NB4 (cell line): Measurements from ENCODE around the gene NPLOC4.

Experiments used
- DNase-seq: peaks from one replicate; pipeline ENCODE4 v3.0.0; 2010; ENCODE audit warnings: low read depth
- H3K4me3 ChIP-seq: one replicate; pipeline ENCODE4 v1.5.1; 2011; ENCODE audit warnings: mild to moderate bottlenecking, low read depth, low read length, moderate library complexity
- CTCF ChIP-seq: IDR thresholded peaks from one replicate; pipeline ENCODE4 v1.5.1; 2012; ENCODE audit warnings: low read depth, low read length
- MAX ChIP-seq: IDR thresholded peaks from 2 replicates; pipeline ENCODE4 v1.6.1; 2011; ENCODE audit warnings: low read depth, low read length
- MYC ChIP-seq: IDR thresholded peaks from 2 replicates; pipeline ENCODE4 v1.6.1; 2011; ENCODE audit warnings: low read depth, low read length
- POLR2A ChIP-seq: IDR thresholded peaks from 2 replicates; pipeline ENCODE4 v1.6.1; 2011; ENCODE audit warnings: mild to moderate bottlenecking; ENCODE audit not compliant: insufficient read length; ENCODE audit errors: extremely low read depth

The NPLOC4 gene

DNA sequence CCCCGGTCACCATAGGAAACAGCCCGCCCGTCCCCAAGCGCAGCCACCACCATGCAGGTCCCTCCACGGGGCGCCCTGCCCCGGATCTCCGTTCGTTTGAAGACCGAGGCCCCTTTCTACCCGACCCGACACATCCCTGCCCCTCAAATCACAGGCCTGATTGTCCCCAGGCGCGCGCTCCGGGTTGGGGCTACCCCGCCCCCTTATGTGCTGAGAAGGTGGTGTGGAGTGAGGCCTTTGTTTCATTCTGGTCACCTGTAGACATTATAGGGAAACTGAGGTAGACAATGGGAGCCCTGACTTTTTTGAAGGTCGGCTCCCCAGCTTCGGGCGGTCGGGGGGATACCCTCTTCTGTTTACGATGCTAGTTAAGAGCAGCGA is 123.5 kb downstream of the NPLOC4 start:
- H3K4me3 ChIP-seq, result peak overlapping the region; percentile 38
- DNase-seq, result peak; percentile 73
- TF ChIP-seq POLR2A, result no peak

DNA sequence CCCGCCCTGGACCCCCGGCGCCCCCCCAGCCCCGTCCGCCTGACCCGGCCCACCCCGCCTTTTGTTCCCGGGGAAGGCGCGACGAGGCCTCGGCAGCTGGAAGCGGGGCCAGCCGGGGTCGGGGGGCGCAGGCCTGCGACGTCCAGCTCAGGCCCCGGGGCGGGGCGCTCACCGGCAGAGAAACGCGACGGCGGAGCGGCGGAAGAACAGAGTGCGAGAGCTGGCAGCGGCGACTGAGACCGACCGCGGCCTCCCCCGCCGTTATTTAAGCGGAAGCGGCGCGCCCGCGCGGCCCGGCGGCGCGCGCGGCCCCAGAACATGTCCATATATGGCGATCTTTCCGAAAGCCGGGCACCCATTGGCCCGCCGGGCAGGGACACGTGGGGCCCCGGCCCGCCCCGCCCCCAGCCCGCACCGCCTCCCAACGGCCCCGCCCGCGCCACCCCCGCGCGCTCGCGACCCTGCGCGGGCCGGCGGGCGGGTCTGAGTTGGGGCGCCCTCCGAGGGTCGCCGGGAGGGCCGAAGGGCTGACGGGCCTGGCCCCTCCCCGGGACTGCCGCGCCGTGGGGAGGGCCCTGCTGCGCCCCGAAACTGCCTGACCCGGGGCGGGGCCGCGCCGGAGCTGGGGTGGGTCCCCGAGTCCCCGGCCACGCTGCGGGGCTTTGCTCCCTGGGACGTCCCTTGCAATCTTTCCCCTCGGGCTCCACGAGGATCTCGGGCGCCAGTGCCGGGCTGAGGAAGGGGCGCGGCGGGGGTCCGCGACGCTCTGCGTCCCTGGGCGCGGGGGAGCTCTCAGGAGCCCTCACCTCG is 124.1 kb downstream of the NPLOC4 start, which contains the start of gene ACTG1:
Gene ACTG1 (minus strand): TSS at position 238 of the 810 bp plus-strand sequence. CDS start 445 bp downstream, outside the sequence.
- H3K4me3 ChIP-seq, result peak within 1 kb of the TSS; percentile 69
- peak; percentile 96 for TF ChIP-seq POLR2A
- 0 out of 2 replicates have a peak, but pooled peaks have one; percentile 25 for TF ChIP-seq MAX
- TF ChIP-seq CTCF, result no peak
- DNase-seq, result peak; percentile 89

GRCh38 chr17:81511804-81512561 is 124.9 kb downstream of the NPLOC4 start:
- DNase-seq, result peak; percentile 38
- no peak for TF ChIP-seq POLR2A
- no peak for TF ChIP-seq MAX
- no peak for TF ChIP-seq MYC
- no peak for TF ChIP-seq CTCF
- peak overlapping the region; percentile 69 for H3K4me3 ChIP-seq

- TF ChIP-seq MAX, result no peak
- no peak for TF ChIP-seq POLR2A
- no peak for TF ChIP-seq MYC
- no peak for TF ChIP-seq CTCF
- H3K4me3 ChIP-seq, result peak overlapping the region; percentile 69
- no peak for DNase-seq
These were observed 125.4 kb downstream of the NPLOC4 start for GRCh38 chr17:81511554-81511803.

- no peak for DNase-seq
- TF ChIP-seq MYC (no peak), MAX (no peak), POLR2A (no peak), CTCF (no peak)
- peak overlapping the region; percentile 69 for H3K4me3 ChIP-seq
These were observed 125.9 kb downstream of the NPLOC4 start for GRCh38 chr17:81510785-81511553.
